Psoas muscle (tissue), 8 donors: ENCODE data around the gene FOXP1. TPM values are rescaled to one million over a fixed set of nuclear protein-coding genes. Genes with fewer than 3 reads are reported as not detected.

Experiments used
- ATAC-seq, 4 donors: fragments of 200-7000 bp; cut with Tn5 transposase; one replicate each; pipeline ENCODE4 v1.9.1; 2020; ENCODE audit warnings: moderate library complexity in 3 of 4, mild to moderate bottlenecking in 2 of 4
- DNase-seq, 2 donors: peaks; one replicate each; pipeline ENCODE4 v3.0.0-alpha.2; 2020
- H3K27ac ChIP-seq: fragments of 200-600 bp; one replicate; pipeline ENCODE4 v1.8.0; 2022
- H3K27me3 ChIP-seq, 3 donors: fragments of 200-600 bp in 1 of 3; one replicate each; pipeline versions ENCODE4 v1.6.1 to v1.8.0; 2013 to 2022; ENCODE audit warnings: low read length in 2 of 3, mild to moderate bottlenecking in 2 of 3, moderate library complexity in 1 of 3; ENCODE audit not compliant: insufficient read depth in 3 of 3
- H3K36me3 ChIP-seq, 2 donors: fragments of 200-600 bp in 1 of 2; one replicate each; pipeline versions ENCODE4 v1.6.1 to v1.8.0; 2013 to 2022; ENCODE audit warnings: low read depth in 1 of 2, mild to moderate bottlenecking in 1 of 2, moderate library complexity in 1 of 2; ENCODE audit not compliant: insufficient read depth in 1 of 2
- H3K4me1 ChIP-seq: fragments of 200-600 bp; one replicate; pipeline ENCODE4 v1.8.0; 2022
- H3K4me3 ChIP-seq: fragments of 200-600 bp; one replicate; pipeline ENCODE4 v1.8.0; 2022; ENCODE audit warnings: mild to moderate bottlenecking
- H3K9me3 ChIP-seq: fragments of 200-600 bp; one replicate; pipeline ENCODE4 v1.8.0; 2022
- CTCF ChIP-seq: fragments of 200-600 bp; IDR thresholded peaks from one replicate; pipeline ENCODE4 v1.8.0; 2022; ENCODE audit warnings: antibody characterized with exemption
- WGBS, 3 donors: extraction: QIAGEN DNeasy Blood & Tissue Kit; methylation state at CpG; one replicate each; pipeline versions ENCODE4 v1.1.6 to v1.1.7; 2013; 5-methylcytosine and 5-hydroxymethylcytosine counted together
- intact Hi-C, 2 donors: fragments of 100-400 bp; cut with DNase I; formaldehyde crosslinking; loops; one replicate each; pipeline versions ENCODE4 v1.11.0 to v1.14.2; 2022
- polyA plus RNA-seq, 3 donors: library from polyadenylated mRNA; stranded (reverse); fragments of 200-250 nt; gene quantifications; one replicate each; pipeline ENCODE4 v1.2.3, GENCODE V29; 2013
- total RNA-seq, 4 donors: library from RNA; stranded (reverse); fragmentation: NEBNext Ultra II Directional in 2 of 4; extraction: Animal tissue kit (Norgen Biotek cat#: 25700) in 2 of 4; gene quantifications; one replicate each; pipeline versions ENCODE4 v1.2.1 to v1.2.4, GENCODE V29; 2021 to 2023
- donor health status: healthy with polysubstance abuse.
- donor health status: DM: no; HTN: no; CAD: no; lungs with moderate emphysema.
- donor health status: Bipolar disorder and iron deficiency.
- donor health status: healthy.
- donor health status: DM: yes; HTN: yes; CAD: no.
- donor health status: DM: no; HTN: no; CAD: no.
- donor health status: DM: no; HTN: no; CAD: no.
- donor health status: DM: yes; HTN: yes; CAD: no.

FOXP1 gene
- total and polyA plus RNA-seq, 7 donors = 2.6 to 26.4 (median 15.4) TPM

- no peak for ATAC-seq
- TF ChIP-seq CTCF = no peak
- Histone ChIP-seq H3K4me3 (no peak overlapping the region), H3K27me3 (no peaks in the 10 kb centered on the region), H3K36me3 (peaks cover 0 to 16% of the 10 kb centered on the region in 2 donors), H3K4me1 (peaks cover 29% of the 10 kb centered on the region), H3K27ac (no peak overlapping the region), H3K9me3 (no peaks in the 10 kb centered on the region)
- WGBS, 3 donors = 94 to 97% (median 95%) methylated on average over 6 of the region's 6 CpGs
- no peak for DNase-seq
- intact Hi-C loops = loop anchor here (10.0 kb wide), 4 partner anchors 61 to 391 kb away; no protein-coding TSS in a partner anchor
These were observed 580.0 kb downstream of the FOXP1 start for GRCh38 chr3:71003511-71003910.

GRCh38 chr3:71002298-71002697 lies 581.2 kb downstream of the FOXP1 start:
- no peaks in the 10 kb centered on the region for H3K27me3 ChIP-seq
- no peak for TF ChIP-seq CTCF
- no peak for DNase-seq
- H3K4me3 ChIP-seq = no peak overlapping the region
- peaks cover 17% of the 10 kb centered on the region for H3K4me1 ChIP-seq
- H3K27ac ChIP-seq = no peak overlapping the region
- no peaks in the 10 kb centered on the region for H3K9me3 ChIP-seq
- H3K36me3 ChIP-seq = peaks cover 0 to 23% of the 10 kb centered on the region in 2 donors
- ATAC-seq = no peak
- WGBS, 3 donors = 93 to 100% (median 94%) methylated on average over 2 of the region's 2 CpGs
- intact Hi-C loops = loop anchor here (10.0 kb wide), 4 partner anchors 63 to 393 kb away; no protein-coding TSS in a partner anchor

GRCh38 chr3:71001303-71001830 lies 582.2 kb downstream of the FOXP1 start:
- TF ChIP-seq CTCF = no peak
- no peak overlapping the region for H3K27ac ChIP-seq
- no peaks in the 10 kb centered on the region for H3K9me3 ChIP-seq
- peaks cover 11% of the 10 kb centered on the region for H3K4me1 ChIP-seq
- peaks cover 0 to 31% of the 10 kb centered on the region in 2 donors for H3K36me3 ChIP-seq
- WGBS, 3 donors = 89 to 92% (median 91%) methylated on average over 5 of the region's 5 CpGs
- DNase-seq (no peak), ATAC-seq (no peak)
- no peak overlapping the region for H3K4me3 ChIP-seq
- H3K27me3 ChIP-seq = no peaks in the 10 kb centered on the region
- intact Hi-C loops = loop anchor here (10.0 kb wide), 4 partner anchors 63 to 393 kb away; no protein-coding TSS in a partner anchor

GRCh38 chr3:71000483-71000882 lies 583.0 kb downstream of the FOXP1 start:
- Histone ChIP-seq H3K4me1 (peaks cover 2% of the 10 kb centered on the region), H3K27me3 (no peaks in the 10 kb centered on the region), H3K4me3 (no peak overlapping the region), H3K36me3 (peaks cover 0 to 35% of the 10 kb centered on the region in 2 donors), H3K9me3 (no peaks in the 10 kb centered on the region), H3K27ac (no peak overlapping the region)
- TF ChIP-seq CTCF = no peak
- DNase-seq = no peak
- intact Hi-C loops = loop anchor here (10.0 kb wide), 4 partner anchors 64 to 394 kb away; no protein-coding TSS in a partner anchor
- 92 to 95% (median 94%) methylated on average over 6 of the region's 6 CpGs for WGBS, 3 donors
- ATAC-seq = no peak

GRCh38 chr3:70999730-71000129 lies 583.8 kb downstream of the FOXP1 start:
- no peak for DNase-seq
- no peak for TF ChIP-seq CTCF
- no peak for ATAC-seq
- peaks cover 0 to 35% of the 10 kb centered on the region in 2 donors for H3K36me3 ChIP-seq
- H3K27ac ChIP-seq = no peak overlapping the region
- intact Hi-C loops = loop anchor here (10.0 kb wide), 4 partner anchors 65 to 395 kb away; no protein-coding TSS in a partner anchor
- H3K27me3 ChIP-seq = no peaks in the 10 kb centered on the region
- WGBS, 3 donors = 62 to 75% (median 68%) methylated on average over 4 of the region's 4 CpGs
- H3K4me1 ChIP-seq = no peaks in the 10 kb centered on the region
- no peaks in the 10 kb centered on the region for H3K9me3 ChIP-seq
- H3K4me3 ChIP-seq = no peak overlapping the region
